SU-DHL-6 (cell line): ENCODE data around the gene ALPK3.

Source experiments
- CTCF ChIP-seq: fragments of 200-600 bp; sonication (generic); IDR thresholded peaks from one replicate; pipeline ENCODE4 v1.5.1; 2017; ENCODE audit warnings: antibody characterized with exemption, mild to moderate bottlenecking, low read length, moderate library complexity; ENCODE audit not compliant: insufficient read depth, poor library complexity, severe bottlenecking
- EZH2phosphoT487 ChIP-seq: fragments of 200-600 bp; sonication (generic), shearing (Covaris generic); conservative IDR thresholded peaks from 2 replicates; pipeline ENCODE4 v1.6.1; 2018; ENCODE audit warnings: mild to moderate bottlenecking, antibody characterized with exemption, low read length, moderate library complexity, mixed read lengths

DNA sequence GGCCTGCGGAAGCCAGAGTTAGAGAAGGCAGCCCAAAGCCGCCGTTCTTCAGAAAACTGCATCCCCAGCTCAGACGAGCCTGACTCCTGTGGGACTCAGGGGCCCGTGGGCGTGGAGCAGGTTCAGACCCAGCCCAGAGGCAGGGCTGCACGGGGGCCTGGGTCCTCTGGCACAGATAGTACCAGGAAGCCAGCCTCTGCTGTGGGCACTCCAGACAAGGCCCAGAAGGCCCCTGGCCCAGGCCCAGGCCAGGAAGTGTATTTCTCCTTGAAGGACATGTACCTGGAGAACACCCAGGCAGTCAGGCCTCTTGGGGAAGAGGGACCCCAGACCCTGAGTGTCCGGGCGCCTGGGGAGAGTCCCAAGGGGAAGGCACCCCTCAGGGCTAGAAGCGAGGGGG, 23.1 kb downstream of the ALPK3 start:
- no peak for TF ChIP-seq CTCF
- no peak for TF ChIP-seq EZH2phosphoT487
